Vagina (tissue), 2 donors: Measurements from ENCODE around the gene KNDC1. TPM values are rescaled to one million over a fixed set of nuclear protein-coding genes. Genes with fewer than 3 reads are reported as not detected.

Experiments used
- DNase-seq, 2 donors: peaks; one replicate each; pipeline ENCODE4 v3.0.0-alpha.2; 2017; ENCODE audit errors: extremely low spot score in 2 of 2
- H3K27ac ChIP-seq: fragments of 200-600 bp; sonication (generic); one replicate; pipeline ENCODE4 v1.5.1; 2019
- H3K27me3 ChIP-seq: fragments of 200-600 bp; sonication (generic); one replicate; pipeline ENCODE4 v1.5.1; 2019
- H3K36me3 ChIP-seq, 2 donors: fragments of 200-600 bp; sonication (generic); one replicate each; pipeline ENCODE4 v1.5.1; 2017 to 2019
- H3K4me1 ChIP-seq: fragments of 200-600 bp; sonication (generic); one replicate; pipeline ENCODE4 v1.5.1; 2019
- H3K4me3 ChIP-seq, 2 donors: fragments of 200-600 bp; sonication (generic); 1 replicate in 1 of 2; 2 replicates in 1 of 2; pipeline ENCODE4 v1.5.1; 2016 to 2019
- H3K9me3 ChIP-seq: fragments of 200-600 bp; sonication (generic); one replicate; pipeline ENCODE4 v1.5.1; 2019
- CTCF ChIP-seq, 3 experiments: fragments of 450-650 bp in 2 of 3; fragments of 200-600 bp in 1 of 3; sonication (generic) in 1 of 3; IDR thresholded peaks; one replicate each; pipeline ENCODE4 v1.5.1; 2017 to 2019; ENCODE audit warnings: antibody characterized with exemption in 3 of 3, mild to moderate bottlenecking in 2 of 3, moderate library complexity in 2 of 3
- POLR2A ChIP-seq, 2 donors: fragments of 450-650 bp; IDR thresholded peaks; one replicate each; pipeline ENCODE4 v1.6.1; 2017; ENCODE audit warnings: antibody characterized with exemption in 2 of 2, mild to moderate bottlenecking in 2 of 2, moderate library complexity in 2 of 2
- POLR2AphosphoS5 ChIP-seq, 2 donors: sonication (generic); formaldehyde crosslinking; IDR thresholded peaks; one replicate each; pipeline ENCODE4 v1.9.0; 2017; ENCODE audit warnings: antibody characterized with exemption in 2 of 2, mild to moderate bottlenecking in 2 of 2, low read depth in 1 of 2; ENCODE audit not compliant: insufficient read depth in 1 of 2
- intact Hi-C: fragments of 100-400 bp; cut with DNase I; formaldehyde crosslinking; loops from one replicate; pipeline ENCODE4 v1.15.1; 2023
- total RNA-seq: library from RNA; depleted of rRNA; stranded (reverse); fragments of >200 nt; gene quantifications from one replicate; pipeline ENCODE4 v1.2.3, GENCODE V29; 2016

KNDC1 gene
- total RNA-seq, 1 donor from 2014 or later, result 3.4 TPM

GRCh38 chr10:133180965-133181639 is 21.1 kb downstream of the KNDC1 start:
- DNase-seq, result no peak
- Histone ChIP-seq H3K27ac (no peak overlapping the region), H3K36me3 (no peaks in the 10 kb centered on the region), H3K4me1 (no peaks in the 10 kb centered on the region), H3K4me3 (no peak overlapping the region), H3K9me3 (no peaks in the 10 kb centered on the region), H3K27me3 (no peaks in the 10 kb centered on the region)
- TF ChIP-seq POLR2A (IDR thresholded peaks at IDR 0.05), result no peak
- intact Hi-C loops, result no loop called here

- intact Hi-C loops, result no loop called here
- Histone ChIP-seq H3K4me1 (no peaks in the 10 kb centered on the region), H3K36me3 (no peaks in the 10 kb centered on the region), H3K27ac (no peak overlapping the region), H3K27me3 (no peaks in the 10 kb centered on the region), H3K4me3 (no peak overlapping the region), H3K9me3 (no peaks in the 10 kb centered on the region)
- no peak for TF ChIP-seq CTCF (IDR thresholded peaks at IDR 0.05)
- no peak for TF ChIP-seq POLR2AphosphoS5 (IDR thresholded peaks at IDR 0.05; ENCODE audit: insufficient read depth in 1 of 2, low read depth in 1 of 2)
- no peak for TF ChIP-seq POLR2A (IDR thresholded peaks at IDR 0.05)
- no peak for DNase-seq
These were observed 22.2 kb downstream of the KNDC1 start for GRCh38 chr10:133182190-133182589.

GRCh38 chr10:133182791-133183645 is 23.0 kb downstream of the KNDC1 start:
- Histone ChIP-seq H3K4me1 (no peaks in the 10 kb centered on the region), H3K4me3 (no peak overlapping the region), H3K27ac (no peak overlapping the region), H3K9me3 (no peaks in the 10 kb centered on the region), H3K36me3 (no peaks in the 10 kb centered on the region), H3K27me3 (no peaks in the 10 kb centered on the region)
- no peak for DNase-seq
- intact Hi-C loops, result no loop called here
- TF ChIP-seq POLR2AphosphoS5 (IDR thresholded peaks at IDR 0.05; ENCODE audit: insufficient read depth in 1 of 2, low read depth in 1 of 2) (no peak), POLR2A (IDR thresholded peaks at IDR 0.05) (no peak), CTCF (IDR thresholded peaks at IDR 0.05) (no peak)

GRCh38 chr10:133183646-133184378 is 23.8 kb downstream of the KNDC1 start:
- Histone ChIP-seq H3K4me3 (no peak overlapping the region), H3K4me1 (no peaks in the 10 kb centered on the region), H3K36me3 (no peaks in the 10 kb centered on the region), H3K27me3 (no peaks in the 10 kb centered on the region), H3K27ac (no peak overlapping the region), H3K9me3 (no peaks in the 10 kb centered on the region)
- TF ChIP-seq POLR2A (IDR thresholded peaks at IDR 0.05) (no peak), CTCF (IDR thresholded peaks at IDR 0.05) (no peak), POLR2AphosphoS5 (IDR thresholded peaks at IDR 0.05; ENCODE audit: insufficient read depth in 1 of 2, low read depth in 1 of 2) (no peak)
- intact Hi-C loops, result no loop called here
- DNase-seq, result no peak

GRCh38 chr10:133184591-133185244 is 24.7 kb downstream of the KNDC1 start:
- no peaks in the 10 kb centered on the region for H3K4me1 ChIP-seq
- no peaks in the 10 kb centered on the region for H3K27me3 ChIP-seq
- no peak for DNase-seq
- TF ChIP-seq CTCF (IDR thresholded peaks at IDR 0.05) (no peak), POLR2AphosphoS5 (IDR thresholded peaks at IDR 0.05; ENCODE audit: insufficient read depth in 1 of 2, low read depth in 1 of 2) (no peak), POLR2A (IDR thresholded peaks at IDR 0.05) (no peak)
- no peak overlapping the region for H3K4me3 ChIP-seq
- no peaks in the 10 kb centered on the region for H3K9me3 ChIP-seq
- H3K36me3 ChIP-seq, result no peaks in the 10 kb centered on the region
- intact Hi-C loops, result no loop called here
- H3K27ac ChIP-seq, result no peak overlapping the region
